H9 (cell line): ENCODE measurements around the gene MCF2L2. TPM values are rescaled to one million over a fixed set of nuclear protein-coding genes. Genes with fewer than 3 reads are reported as not detected.

Source experiments
- DNase-seq: peaks from one replicate; pipeline ENCODE4 v3.0.0-alpha.2; 2017
- H2AFZ ChIP-seq: one replicate; pipeline ENCODE4 v1.6.1; 2013; ENCODE audit warnings: mild to moderate bottlenecking, low read length, control low read depth, moderate library complexity
- H2AK5ac ChIP-seq: 2 replicates; pipeline ENCODE4 v1.6.1; 2013; ENCODE audit warnings: low read length, control low read depth, mixed read lengths; ENCODE audit not compliant: insufficient read length
- H2BK120ac ChIP-seq: one replicate; pipeline ENCODE4 v1.6.1; 2013; ENCODE audit warnings: low read depth, mild to moderate bottlenecking, low read length, control low read depth, inconsistent platforms; ENCODE audit not compliant: poor library complexity, severe bottlenecking
- H2BK12ac ChIP-seq: 2 replicates; pipeline ENCODE4 v1.6.1; 2013; ENCODE audit warnings: low read length, control low read depth, mixed read lengths, low read depth; ENCODE audit not compliant: insufficient read length
- H2BK15ac ChIP-seq: 2 replicates; pipeline ENCODE4 v1.6.1; 2013; ENCODE audit warnings: low read depth, low read length, control low read depth
- H2BK20ac ChIP-seq: one replicate; pipeline ENCODE4 v1.6.1; 2013; ENCODE audit warnings: low read depth, mild to moderate bottlenecking, low read length, control low read depth, inconsistent platforms; ENCODE audit not compliant: poor library complexity, severe bottlenecking
- H2BK5ac ChIP-seq: 2 replicates; pipeline ENCODE4 v1.6.1; 2013; ENCODE audit warnings: low read length, control low read depth, mixed read lengths; ENCODE audit not compliant: insufficient read length
- H3K14ac ChIP-seq: 2 replicates; pipeline ENCODE4 v1.6.1; 2013; ENCODE audit warnings: low read length, control low read depth; ENCODE audit not compliant: insufficient read depth
- H3K18ac ChIP-seq: 2 replicates; pipeline ENCODE4 v1.6.1; 2013; ENCODE audit warnings: low read depth, mild to moderate bottlenecking, mixed read lengths, low read length, control low read depth; ENCODE audit not compliant: insufficient read length
- H3K23ac ChIP-seq: 2 replicates; pipeline ENCODE4 v1.6.1; 2013; ENCODE audit warnings: low read length, control low read depth, mixed read lengths, low read depth; ENCODE audit not compliant: insufficient read length
- H3K23me2 ChIP-seq: 2 replicates; pipeline ENCODE4 v1.6.1; 2013; ENCODE audit warnings: low read depth, mild to moderate bottlenecking, mixed read lengths, low read length, control low read depth; ENCODE audit not compliant: insufficient read length, poor library complexity, severe bottlenecking
- H3K27ac ChIP-seq: 2 replicates; pipeline ENCODE4 v1.5.1; 2013; ENCODE audit warnings: low read length, control low read depth, mixed read lengths, low read depth; ENCODE audit not compliant: insufficient read length
- H3K27me3 ChIP-seq: 2 replicates; pipeline ENCODE4 v1.6.1; 2013; ENCODE audit warnings: low read length, control low read depth, inconsistent platforms; ENCODE audit not compliant: insufficient read depth
- H3K4ac ChIP-seq: 2 replicates; pipeline ENCODE4 v1.6.1; 2013; ENCODE audit warnings: low read depth, mild to moderate bottlenecking, control low read depth, inconsistent platforms, low read length, moderate library complexity
- H3K4me1 ChIP-seq: 2 replicates; pipeline ENCODE4 v1.6.1; 2013; ENCODE audit warnings: low read length, control low read depth, inconsistent platforms; ENCODE audit not compliant: insufficient read depth
- H3K4me2 ChIP-seq: 2 replicates; pipeline ENCODE4 v1.6.1; 2013; ENCODE audit warnings: low read length, control low read depth, mixed read lengths; ENCODE audit not compliant: insufficient read length, insufficient read depth
- H3K56ac ChIP-seq: 2 replicates; pipeline ENCODE4 v1.6.1; 2013; ENCODE audit warnings: low read depth, mild to moderate bottlenecking, mixed read lengths, low read length, control low read depth; ENCODE audit not compliant: insufficient read length
- H3K79me1 ChIP-seq: 2 replicates; pipeline ENCODE4 v1.6.1; 2013; ENCODE audit warnings: low read depth, mild to moderate bottlenecking, moderate library complexity, low read length, control low read depth, inconsistent platforms; ENCODE audit not compliant: insufficient read depth, poor library complexity, severe bottlenecking
- H3K79me2 ChIP-seq: 2 replicates; pipeline ENCODE4 v1.6.1; 2013; ENCODE audit warnings: low read length, control low read depth, inconsistent platforms; ENCODE audit not compliant: insufficient read depth
- H3K9ac ChIP-seq: 2 replicates; pipeline ENCODE4 v1.6.1; 2013; ENCODE audit warnings: low read length, control low read depth, mixed read lengths; ENCODE audit not compliant: insufficient read length; ENCODE audit errors: extremely low read depth
- H3K9me3 ChIP-seq: one replicate; pipeline ENCODE4 v1.6.1; 2013; ENCODE audit warnings: low read depth, low read length, inconsistent platforms; ENCODE audit not compliant: control insufficient read depth
- H3T11ph ChIP-seq: one replicate; pipeline ENCODE4 v1.6.1; 2013; ENCODE audit warnings: mild to moderate bottlenecking, low read length, control low read depth, inconsistent platforms
- H4K20me1 ChIP-seq: one replicate; pipeline ENCODE4 v1.6.1; 2013; ENCODE audit not compliant: control insufficient read depth, insufficient read length, insufficient read depth
- H4K5ac ChIP-seq: 2 replicates; pipeline ENCODE4 v1.6.1; 2013; ENCODE audit warnings: low read depth, mild to moderate bottlenecking, mixed read lengths, low read length, control low read depth; ENCODE audit not compliant: insufficient read length
- H4K8ac ChIP-seq: replicated peaks from 2 replicates; pipeline ENCODE4 v1.6.1; 2013; ENCODE audit warnings: low read length, control low read depth, mixed read lengths, low read depth; ENCODE audit not compliant: insufficient read length
- H4K91ac ChIP-seq: 2 replicates; pipeline ENCODE4 v1.6.1; 2013; ENCODE audit warnings: low read depth, mild to moderate bottlenecking, moderate library complexity, mixed read lengths, low read length, control low read depth; ENCODE audit not compliant: insufficient read length
- H3K27ac Mint-ChIP-seq, 3 experiments: 2 replicates in 2 of 3; 3 replicates in 1 of 3; pipeline ENCODE4 v1.8.0; 2020 to 2021; ENCODE audit warnings: mixed read lengths in 3 of 3, mild to moderate bottlenecking in 1 of 3, moderate library complexity in 1 of 3
- H3K27me3 Mint-ChIP-seq: 2 replicates; pipeline ENCODE4 v1.8.0; 2021; ENCODE audit warnings: low read depth, mild to moderate bottlenecking, moderate library complexity, mixed read lengths
- H3K36me3 Mint-ChIP-seq, 3 experiments: 2 replicates in 2 of 3; 3 replicates in 1 of 3; pipeline ENCODE4 v1.8.0; 2020 to 2021; ENCODE audit warnings: low read depth in 3 of 3, mixed read lengths in 3 of 3; ENCODE audit not compliant: insufficient read depth in 1 of 3
- H3K4me1 Mint-ChIP-seq, 2 experiments: 2 replicates each; pipeline ENCODE4 v1.8.0; 2020; ENCODE audit warnings: mixed read lengths in 2 of 2
- H3K4me3 Mint-ChIP-seq, 2 experiments: 2 replicates in 1 of 2; 3 replicates in 1 of 2; pipeline ENCODE4 v1.8.0; 2020 to 2021; ENCODE audit warnings: mild to moderate bottlenecking in 2 of 2, mixed read lengths in 2 of 2, moderate library complexity in 1 of 2
- H3K9me3 Mint-ChIP-seq, 2 experiments: 2 replicates in 1 of 2; 3 replicates in 1 of 2; pipeline ENCODE4 v1.8.0; 2020; ENCODE audit warnings: mild to moderate bottlenecking in 2 of 2, mixed read lengths in 2 of 2, moderate library complexity in 1 of 2
- CTCF ChIP-seq: fragments of 200-600 bp; sonication (generic); conservative IDR thresholded peaks from 3 replicates; pipeline ENCODE4 v1.8.0; 2021; ENCODE audit warnings: antibody characterized with exemption, mild to moderate bottlenecking
- WGBS: extraction: QIAGEN DNeasy Blood & Tissue Kit; methylation state at CpG from one replicate; pipeline ENCODE4 v1.1.7; 2013; ENCODE audit warnings: missing lambda C conversion rate, low lambda C conversion rate, mixed read lengths; ENCODE audit not compliant: insufficient read length; ENCODE audit errors: extremely low coverage; 5-methylcytosine and 5-hydroxymethylcytosine counted together
- total RNA-seq: library from RNA; stranded (reverse); gene quantifications from 2 replicates; pipeline ENCODE4 v1.2.1, GENCODE V29; 2021

MCF2L2 gene
- total RNA-seq, 1 experiment from 2014 or later = 6.4 TPM

- Histone ChIP-seq H3K23ac (no peak overlapping the region), H3K4me1 (no peaks in the 10 kb centered on the region), H3K27ac (no peak overlapping the region), H3K56ac (no peak overlapping the region), H2BK120ac (no peak overlapping the region), H3K9ac (no peak overlapping the region), H3K14ac (no peak overlapping the region), H3K18ac (no peak overlapping the region), H4K5ac (no peak overlapping the region), H3K9me3 (no peaks in the 10 kb centered on the region), H3K4ac (no peak overlapping the region), H3K79me2 (no peaks in the 10 kb centered on the region), H3K23me2 (no peaks in the 10 kb centered on the region), H2BK5ac (no peak overlapping the region), H3K4me2 (no peak overlapping the region), H2BK12ac (no peak overlapping the region), H2AK5ac (no peak overlapping the region), H3K27me3 (no peaks in the 10 kb centered on the region), H4K20me1 (no peaks in the 10 kb centered on the region), H4K91ac (no peak overlapping the region), H2BK15ac (no peak overlapping the region), H2AFZ (no peak overlapping the region), H3T11ph (no peak overlapping the region), H2BK20ac (no peak overlapping the region), H3K79me1 (no peaks in the 10 kb centered on the region), H4K8ac (no peak overlapping the region)
- H3K4me3 Mint-ChIP-seq = no peak overlapping the region
- peaks cover 4 to 5% of the 10 kb centered on the region in 2 experiments; a peak in 3 of 4 replicates for H3K4me1 Mint-ChIP-seq
- no CpG with 5 or more reads among the region's 9 CpGs for WGBS
- DNase-seq = no peak
- no peaks in the 10 kb centered on the region for H3K27me3 Mint-ChIP-seq
- TF ChIP-seq CTCF = no peak
- H3K36me3 Mint-ChIP-seq = no peaks in the 10 kb centered on the region
- H3K27ac Mint-ChIP-seq = peak overlapping the region in 1 of 3 experiments; percentile 67; a peak in 1 of 7 replicates
- no peaks in the 10 kb centered on the region for H3K9me3 Mint-ChIP-seq
Measured at GRCh38 chr3:183217548-183218332, 210.7 kb downstream of the MCF2L2 start.
